GM21786 (cell line): ENCODE measurements around the gene ICE2.
A peak's percentile ranks its signal among the peaks of the same experiment; 100 is the strongest.

ENCODE experiments used
- ATAC-seq: cut with Tn5 transposase; IDR thresholded peaks from one replicate; pipeline ENCODE4 v1.9.1; 2021; ENCODE audit not compliant: unreplicated experiment

ICE2 gene

GRCh38 chr15:60478566-60479360 lies at the start of gene ICE2:
Gene ICE2 (minus strand): TSS chr15:60479142. CDS start chr15:60477977, 1,165 bp downstream.
- ATAC-seq: peak; percentile 84

GRCh38 chr15:60528530-60528929 lies 49.6 kb upstream of the ICE2 start:
- ATAC-seq: no peak

GRCh38 chr15:60527456-60527855 lies 48.5 kb upstream of the ICE2 start:
- no peak for ATAC-seq

GRCh38 chr15:60526127-60526616 lies 47.2 kb upstream of the ICE2 start:
- ATAC-seq: no peak

GRCh38 chr15:60525341-60526039 lies 46.5 kb upstream of the ICE2 start:
- ATAC-seq: no peak

DNA sequence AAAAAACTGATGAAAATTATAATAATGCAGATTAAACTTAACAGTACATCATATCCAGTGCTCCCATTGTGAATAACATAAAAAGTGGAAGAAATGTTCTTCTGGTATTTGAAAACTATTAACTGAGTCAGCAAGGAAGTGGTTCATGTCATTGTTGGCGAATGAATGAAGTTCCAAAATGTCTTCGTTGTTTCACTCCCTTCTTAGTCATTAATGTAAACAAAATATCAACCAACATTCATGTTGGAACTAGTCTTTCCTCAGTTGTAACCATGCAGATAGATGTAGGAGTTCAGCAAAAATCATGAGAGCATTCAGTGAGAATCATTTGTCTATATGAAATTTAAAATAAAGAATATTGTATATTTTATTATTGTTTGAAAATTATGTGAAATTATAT lies 44.1 kb upstream of the ICE2 start:
- no peak for ATAC-seq

DNA sequence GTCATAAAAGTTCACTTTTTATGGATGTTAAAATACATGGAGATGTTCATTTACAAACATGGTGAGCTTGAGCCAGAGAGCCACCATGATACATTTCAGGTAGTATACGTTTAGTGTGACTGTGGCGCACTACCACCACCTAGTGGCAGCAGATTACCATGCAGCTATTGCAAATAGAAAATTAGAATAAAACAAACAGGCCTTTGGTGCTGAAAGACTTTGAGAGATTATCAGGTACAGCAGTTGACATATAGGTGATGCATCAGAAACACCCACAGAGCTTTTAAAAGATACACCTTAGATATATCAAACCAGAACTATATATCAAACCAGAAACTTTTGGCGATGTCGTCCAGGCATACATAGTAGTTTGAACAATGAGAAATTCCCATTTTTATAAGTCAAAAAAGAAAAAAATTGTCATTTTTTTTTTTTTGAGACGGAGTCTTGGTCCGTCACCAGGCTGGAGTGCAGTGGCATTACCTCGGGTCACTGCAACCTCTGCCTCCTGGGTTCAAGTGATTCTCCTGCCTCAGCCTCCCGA lies 42.0 kb upstream of the ICE2 start:
- ATAC-seq: no peak

DNA sequence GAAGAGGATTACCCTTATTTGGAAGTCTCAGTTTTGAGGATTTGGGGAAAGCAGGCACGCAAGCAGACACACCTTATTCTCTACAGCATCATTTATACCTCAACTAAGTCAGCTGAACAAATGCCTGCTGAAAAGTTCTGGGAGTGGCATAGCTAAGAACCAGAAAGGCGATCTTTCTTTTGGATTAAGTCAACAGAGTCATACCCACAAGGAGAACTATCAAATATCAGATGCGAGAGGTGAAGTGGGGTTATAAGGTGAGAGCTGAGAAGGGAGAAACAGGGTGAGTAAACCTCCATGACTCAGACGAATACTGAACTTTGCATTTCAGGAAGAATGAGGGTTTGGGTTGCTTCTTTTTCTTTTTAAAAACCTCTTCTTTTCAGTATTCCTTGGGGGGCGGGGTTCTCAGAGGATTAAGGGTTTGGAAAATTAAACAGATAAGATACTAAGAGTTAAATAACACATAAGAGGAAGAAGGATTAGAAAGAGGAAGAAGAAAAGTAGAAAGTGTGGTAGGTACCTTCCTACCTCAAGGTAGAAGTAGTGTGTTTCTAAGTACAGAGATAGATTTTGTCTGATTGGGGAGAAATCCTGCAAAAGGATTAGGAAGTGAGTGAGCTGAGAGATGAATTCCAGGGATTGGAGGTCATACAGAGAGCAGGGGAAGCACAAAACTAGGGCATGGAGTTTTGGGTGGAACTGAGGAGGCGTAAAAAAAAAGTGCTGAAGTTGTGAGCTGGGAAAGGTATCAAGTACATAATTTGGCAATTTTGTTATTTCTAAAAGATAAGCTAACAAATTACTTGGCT lies 41.3 kb upstream of the ICE2 start:
- peak; percentile 64 for ATAC-seq

GRCh38 chr15:60519218-60519617 lies 40.3 kb upstream of the ICE2 start:
- no peak for ATAC-seq

DNA sequence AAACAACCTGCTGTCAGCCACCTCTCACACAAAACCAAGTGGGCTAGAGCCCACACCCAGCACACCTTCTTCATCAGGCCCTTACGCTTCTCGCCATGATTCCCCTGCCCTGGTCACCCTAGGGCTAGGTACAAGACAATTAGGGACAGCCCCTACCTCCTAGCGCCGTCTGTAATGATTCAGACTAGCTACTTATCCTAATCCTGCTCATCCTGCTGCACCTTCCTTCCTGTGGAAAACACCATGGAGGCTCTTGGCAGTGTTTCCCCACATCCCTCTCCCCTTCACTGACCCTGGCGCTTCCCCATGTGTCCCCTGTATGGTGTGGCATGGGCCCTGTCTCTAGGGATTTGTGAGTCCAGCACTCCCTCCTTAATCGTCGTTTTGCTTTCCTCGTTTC lies 39.6 kb upstream of the ICE2 start:
- ATAC-seq: no peak

DNA sequence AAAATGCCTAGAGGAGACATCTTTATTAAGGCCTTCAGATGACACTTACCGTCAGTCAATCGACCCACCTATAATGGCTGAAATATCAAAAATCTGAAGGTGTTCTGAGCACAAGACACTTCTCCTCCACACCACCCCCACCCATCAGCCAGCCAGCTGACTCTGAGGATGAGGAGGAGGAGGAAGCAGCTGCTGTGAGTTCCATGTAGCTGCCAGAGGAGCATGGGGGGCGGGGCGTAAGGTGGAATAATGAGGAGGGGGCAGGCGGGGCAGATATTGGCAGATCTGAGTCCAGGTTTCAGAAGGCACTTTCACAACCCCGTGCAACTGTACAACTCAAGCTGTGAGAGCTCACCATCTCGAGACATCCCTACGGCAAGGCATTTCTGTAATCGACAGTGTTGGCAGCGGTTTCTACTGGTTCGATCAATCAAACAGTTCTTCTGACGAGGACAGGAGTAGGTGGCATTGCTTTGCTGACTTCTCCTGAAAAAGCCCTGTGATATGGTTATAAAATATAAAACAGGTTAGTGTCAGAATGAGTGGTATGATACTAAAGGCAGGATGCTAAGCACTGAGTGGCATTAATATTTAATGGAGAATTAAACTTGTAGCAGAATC lies 35.4 kb upstream of the ICE2 start:
- no peak for ATAC-seq

GRCh38 chr15:60513676-60514075 lies 34.7 kb upstream of the ICE2 start:
- no peak for ATAC-seq

DNA sequence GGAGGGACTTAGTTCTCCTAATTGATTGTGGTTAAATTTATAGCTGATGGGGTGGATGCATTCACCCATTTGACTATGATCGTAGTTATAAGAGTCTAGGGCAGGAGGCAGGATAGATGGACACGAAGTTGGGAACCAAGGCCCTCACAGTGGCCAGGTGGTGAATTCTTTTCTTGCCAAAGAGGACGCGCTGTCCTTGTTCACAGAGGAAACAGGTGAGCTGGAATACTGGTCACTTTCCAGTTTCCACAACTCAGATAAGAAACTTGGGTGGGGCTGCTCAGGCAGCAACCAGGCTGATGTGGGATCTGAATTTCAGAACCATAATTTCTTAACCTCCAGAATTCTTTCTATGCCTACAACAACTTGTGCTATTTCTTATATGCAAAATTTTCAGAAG lies 34.0 kb upstream of the ICE2 start:
- ATAC-seq: no peak

GRCh38 chr15:60511351-60512031 lies 32.5 kb upstream of the ICE2 start:
- ATAC-seq: no peak

DNA sequence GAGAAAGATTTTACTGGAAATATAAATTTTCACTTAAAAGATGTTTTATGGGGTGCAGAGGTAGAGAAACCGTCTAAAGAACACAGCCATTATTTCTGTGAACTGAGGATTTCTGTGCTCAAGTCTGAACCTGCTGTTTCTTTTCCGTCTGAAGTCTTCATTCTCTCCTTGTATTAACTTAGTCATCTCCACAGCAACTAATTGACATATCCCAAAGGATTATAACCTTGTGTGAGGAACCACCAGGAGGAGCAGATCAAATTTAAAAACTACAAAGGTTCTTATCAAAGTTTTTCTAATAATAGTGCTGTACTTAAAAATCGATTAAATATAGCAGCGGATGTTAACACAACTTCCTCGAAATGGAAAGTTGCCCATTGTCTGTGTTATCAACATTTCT lies 31.1 kb upstream of the ICE2 start:
- ATAC-seq: no peak

- ATAC-seq: no peak
Observed at GRCh38 chr15:60509470-60509869, 30.5 kb upstream of the ICE2 start.

- ATAC-seq: no peak
Observed at GRCh38 chr15:60508442-60508841, 29.5 kb upstream of the ICE2 start.

GRCh38 chr15:60507596-60508424 lies 28.9 kb upstream of the ICE2 start:
- peak; percentile 85 for ATAC-seq

DNA sequence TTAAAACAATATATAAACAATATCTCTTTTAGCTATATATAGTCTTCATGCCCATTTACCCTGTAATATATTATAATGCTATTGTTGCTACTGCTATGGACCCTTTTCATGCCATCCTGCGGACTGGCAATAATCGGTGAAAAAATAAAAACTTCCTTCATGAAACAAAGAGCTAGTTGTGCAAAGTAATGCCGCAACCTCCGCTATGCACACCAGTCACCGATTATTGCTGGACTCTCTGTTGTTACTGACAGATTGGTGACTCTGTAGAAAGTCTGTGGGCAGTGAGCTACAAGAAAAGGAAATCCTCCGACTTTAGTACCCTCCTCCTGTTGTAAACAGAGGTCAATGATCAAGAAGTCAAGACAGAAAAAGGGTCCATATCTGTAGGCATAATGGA lies 17.9 kb upstream of the ICE2 start:
- ATAC-seq: no peak
